NCI-H1105 (cell line): Measurements from ENCODE around the gene PTMS.

Source experiments
- DNase-seq: peaks from one replicate; lab custom pipeline; 2025; lab: John Stamatoyannopoulos, UW

PTMS gene

GRCh38 chr12:6771509-6772330 lies 5.6 kb downstream of the PTMS start:
- no peak for DNase-seq

- no peak for DNase-seq
These were observed 6.2 kb downstream of the PTMS start, which contains the start of gene LAG3 for GRCh38 chr12:6772331-6772695. Gene LAG3, plus strand, starts transcription at chr12:6772520. Its CDS starts 333 bp downstream, at chr12:6772853.

- DNase-seq = no peak
These were observed 6.8 kb downstream of the PTMS start for GRCh38 chr12:6772726-6773589.

GRCh38 chr12:6773590-6774351 lies 7.6 kb downstream of the PTMS start:
- DNase-seq = no peak

GRCh38 chr12:6774499-6775062 lies 8.4 kb downstream of the PTMS start:
- DNase-seq = no peak

- DNase-seq = no peak
These were observed 9.3 kb downstream of the PTMS start for GRCh38 chr12:6775185-6776174.

- DNase-seq = no peak
These were observed 11.2 kb downstream of the PTMS start for GRCh38 chr12:6777386-6777785.

- DNase-seq = peak; percentile 26
These were observed 12.0 kb downstream of the PTMS start for GRCh38 chr12:6778217-6778573.

- DNase-seq = peak; percentile 93
These were observed 12.7 kb downstream of the PTMS start for GRCh38 chr12:6778574-6779550.

GRCh38 chr12:6779708-6780432 lies 13.7 kb downstream of the PTMS start:
- DNase-seq = no peak

GRCh38 chr12:6780573-6780972 lies 14.4 kb downstream of the PTMS start:
- DNase-seq = no peak

- DNase-seq = no peak
These were observed 16.0 kb downstream of the PTMS start for GRCh38 chr12:6782119-6782518.

- no peak for DNase-seq
These were observed 16.8 kb downstream of the PTMS start for GRCh38 chr12:6782850-6783566.

GRCh38 chr12:6783828-6784227 lies 17.7 kb downstream of the PTMS start:
- no peak for DNase-seq

- no peak for DNase-seq
These were observed 18.1 kb downstream of the PTMS start for GRCh38 chr12:6784296-6784695.

- no peak for DNase-seq
These were observed 18.6 kb downstream of the PTMS start for GRCh38 chr12:6784761-6785160.

GRCh38 chr12:6786416-6787094 lies 20.4 kb downstream of the PTMS start:
- DNase-seq = no peak

- DNase-seq = no peak
These were observed 21.1 kb downstream of the PTMS start for GRCh38 chr12:6787309-6787708.
